ENCODE data around the gene DAD1.
"Not testable (repeated sequence)": the region's sequence is repeated elsewhere in the genome, so short reads cannot be mapped to it uniquely, and the experiment has no call there.

Gene DAD1

DNA sequence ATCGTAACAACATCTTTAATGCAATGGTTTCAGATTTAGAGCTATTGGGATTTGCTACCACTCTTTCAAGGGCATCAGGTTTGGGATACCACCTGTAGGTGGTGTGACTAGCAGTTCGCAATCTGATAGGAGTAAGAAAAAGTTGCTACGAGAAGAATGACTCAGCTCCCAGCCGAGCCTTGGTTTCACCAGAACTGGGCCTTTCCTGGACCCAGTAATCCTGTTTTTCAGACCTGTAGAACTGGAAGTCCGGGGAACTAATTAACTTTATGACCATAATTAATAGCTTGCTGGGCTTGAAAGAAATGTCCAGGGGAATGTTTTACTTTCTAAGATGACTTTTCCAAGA is 9.8 kb upstream of the DAD1 start:
- peak; percentile 27 for DNase-seq (ENCODE audit: low spot score)

DNA sequence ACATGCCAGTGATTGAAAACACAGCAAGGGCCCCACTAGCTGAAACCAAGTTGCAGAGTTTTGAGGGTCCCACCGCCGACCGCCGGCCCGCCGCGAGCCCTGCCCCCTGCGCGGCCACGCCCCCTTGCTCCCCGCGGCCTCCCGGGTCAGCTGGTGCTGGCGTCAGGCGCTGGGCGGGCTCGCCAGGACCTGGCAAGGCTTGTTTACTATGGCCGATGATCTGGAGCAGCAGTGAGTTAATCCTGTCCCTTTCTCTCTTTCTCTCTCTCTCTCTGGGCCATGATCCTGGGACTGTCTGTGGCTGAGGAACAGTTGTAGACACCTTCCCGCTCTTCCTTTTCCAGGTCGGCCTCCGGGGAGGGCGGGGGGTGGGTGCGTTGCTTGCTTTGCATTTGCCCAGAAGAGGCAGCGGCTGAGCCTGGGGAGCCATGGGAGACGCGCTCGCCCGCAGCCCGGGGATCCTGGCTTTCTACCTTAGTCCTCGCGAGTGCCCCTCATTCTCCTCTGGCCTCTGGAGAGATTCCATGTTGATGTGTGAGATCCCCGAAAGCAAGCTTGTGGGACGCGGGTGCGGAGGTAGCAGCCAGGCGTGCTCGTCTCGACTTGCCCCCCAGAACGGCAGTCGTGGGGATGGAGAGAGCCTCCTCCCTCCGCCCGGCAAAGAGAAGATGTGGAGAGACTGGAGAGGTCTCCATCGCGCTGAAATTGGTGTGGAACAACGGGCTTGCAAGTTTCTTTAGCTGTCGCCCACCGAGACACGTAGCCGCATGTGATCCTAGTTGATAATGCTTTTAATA is 9.3 kb upstream of the DAD1 start, which contains the start of gene ABHD4:
TSS of gene ABHD4 (plus strand) at position 202 of the 797 bp plus-strand sequence. CDS start at position 209, 7 bp downstream.
- DNase-seq (ENCODE audit: low spot score), result peak; percentile 82

DNA sequence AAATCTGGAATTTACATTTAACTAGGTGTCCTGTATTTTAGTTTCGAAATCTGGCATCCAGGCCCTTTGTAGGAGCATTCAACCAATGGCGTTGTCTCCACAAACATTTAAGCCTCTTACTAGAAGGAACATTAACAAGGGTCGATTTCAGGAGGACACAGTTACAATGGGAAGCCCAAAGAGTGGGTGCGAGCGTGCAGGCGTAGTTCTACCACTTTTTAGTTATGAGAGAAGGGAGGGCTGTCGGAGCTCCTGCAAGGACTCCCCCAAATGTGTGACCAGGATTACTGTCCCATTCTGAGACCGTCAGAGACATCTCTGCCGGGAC is 8.7 kb upstream of the DAD1 start:
- no peak for DNase-seq (ENCODE audit: low spot score)

DNA sequence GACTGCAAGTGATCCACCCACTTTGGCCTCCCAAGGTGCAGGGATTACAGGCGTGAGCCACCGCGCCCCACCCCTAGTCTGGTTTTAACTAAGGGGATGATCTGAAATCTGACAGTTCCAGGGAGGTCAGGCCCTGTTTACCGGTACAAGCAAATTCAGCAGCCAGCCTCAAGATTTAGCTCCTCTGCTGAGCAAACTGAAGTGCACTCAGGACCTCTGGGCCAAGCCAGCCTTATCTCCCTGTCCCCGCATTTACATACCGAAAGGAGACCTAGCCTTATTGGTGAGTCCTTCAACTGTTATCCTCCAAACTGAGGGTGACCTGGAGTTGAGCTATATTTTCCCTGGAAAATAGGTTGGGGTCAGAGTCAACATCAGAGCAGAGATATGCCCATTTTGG is 8.2 kb upstream of the DAD1 start:
- no peak for DNase-seq (ENCODE audit: low spot score)

DNA sequence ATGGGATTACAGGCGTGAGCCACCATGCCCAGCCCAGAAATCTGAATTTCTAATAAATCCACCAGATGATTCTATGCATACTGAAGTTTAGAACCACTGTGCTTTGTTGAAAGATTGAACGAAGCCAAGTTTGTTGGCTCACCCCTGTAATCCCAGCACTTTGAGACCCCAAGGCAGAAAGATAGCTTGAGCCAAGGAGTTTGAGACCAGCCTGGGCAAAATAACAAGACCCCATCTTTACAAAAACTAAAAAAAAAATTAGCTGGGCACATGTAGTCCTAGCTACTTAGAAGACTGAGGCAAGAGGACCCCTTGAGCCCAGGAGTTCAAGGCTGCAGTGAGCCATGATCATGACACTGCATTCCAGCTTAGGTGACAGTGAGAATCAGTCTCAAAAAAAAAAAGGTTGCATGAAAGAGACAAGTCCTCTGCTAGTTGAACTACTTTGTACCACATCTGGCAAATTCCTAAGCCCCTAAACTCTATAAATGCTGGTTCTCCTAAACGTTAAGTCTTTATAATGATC is 7.4 kb upstream of the DAD1 start:
- no peak for DNase-seq (ENCODE audit: low spot score)

DNA sequence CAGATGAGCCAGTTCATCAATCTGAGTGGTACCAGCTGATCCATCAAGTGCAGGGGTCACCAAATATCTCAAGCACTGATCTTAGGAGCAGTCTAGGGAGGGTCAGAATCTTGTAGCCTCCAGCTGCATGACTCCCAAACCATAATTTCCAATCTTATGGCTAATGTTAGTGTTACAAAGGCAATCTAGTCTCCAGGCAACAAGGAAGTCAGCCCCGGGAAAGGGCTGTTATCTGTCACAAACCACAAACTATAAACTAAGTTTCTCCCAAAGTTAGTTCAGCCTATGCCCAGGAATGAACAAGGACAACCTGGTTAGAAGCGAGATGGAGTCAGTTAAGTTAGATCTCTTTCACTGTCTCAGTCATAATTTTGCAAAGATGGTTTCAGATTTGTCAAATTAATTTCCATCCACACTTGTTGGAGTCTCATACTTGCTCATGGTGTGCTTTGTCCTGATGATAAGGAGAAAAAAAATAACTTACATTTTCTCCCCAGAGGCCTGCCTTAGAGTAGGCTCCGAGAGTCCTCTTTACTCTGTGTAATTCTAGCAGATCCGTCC is 5.2 kb upstream of the DAD1 start:
- DNase-seq (ENCODE audit: low spot score), result no peak

DNA sequence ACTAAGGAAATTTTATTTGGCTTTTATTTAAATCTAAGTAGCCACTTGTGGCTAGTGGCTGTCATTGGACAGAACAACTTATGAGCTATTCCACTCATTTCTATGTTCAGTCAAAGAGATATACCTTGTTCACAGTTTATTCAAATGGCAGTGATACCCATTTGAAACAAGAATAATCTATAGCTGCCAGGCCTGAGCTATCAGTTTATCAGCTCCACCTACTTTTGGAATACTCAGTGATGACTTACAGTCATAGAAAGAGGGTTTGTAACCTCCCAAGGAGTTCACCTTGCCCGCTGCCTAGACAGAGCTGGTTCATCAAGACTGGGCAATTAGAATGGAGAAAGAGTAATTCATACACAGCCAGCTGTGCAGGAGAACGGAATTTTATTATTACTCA is 4.6 kb upstream of the DAD1 start:
- DNase-seq (ENCODE audit: low spot score), result no peak

DNA sequence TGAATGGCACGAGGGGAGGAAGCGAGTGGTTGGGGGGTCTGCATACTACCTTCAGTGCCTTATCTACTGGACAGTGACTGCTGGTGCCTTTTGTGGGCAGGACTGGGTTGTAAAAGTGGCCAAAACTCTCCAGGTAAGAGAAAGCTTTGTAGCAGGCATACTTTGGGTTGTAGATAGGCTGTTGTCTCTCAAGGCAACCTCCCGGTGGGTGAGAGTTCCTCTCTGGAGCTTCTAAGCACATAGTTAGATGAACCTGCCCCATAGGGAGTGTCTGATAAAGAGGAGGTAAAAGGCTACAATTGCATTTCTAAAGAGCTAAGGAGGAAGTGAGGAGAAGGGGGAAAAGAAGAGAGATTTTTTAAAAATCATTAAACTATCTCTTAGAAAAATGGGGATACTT is 4.2 kb upstream of the DAD1 start:
- DNase-seq (ENCODE audit: low spot score), result no peak

DNA sequence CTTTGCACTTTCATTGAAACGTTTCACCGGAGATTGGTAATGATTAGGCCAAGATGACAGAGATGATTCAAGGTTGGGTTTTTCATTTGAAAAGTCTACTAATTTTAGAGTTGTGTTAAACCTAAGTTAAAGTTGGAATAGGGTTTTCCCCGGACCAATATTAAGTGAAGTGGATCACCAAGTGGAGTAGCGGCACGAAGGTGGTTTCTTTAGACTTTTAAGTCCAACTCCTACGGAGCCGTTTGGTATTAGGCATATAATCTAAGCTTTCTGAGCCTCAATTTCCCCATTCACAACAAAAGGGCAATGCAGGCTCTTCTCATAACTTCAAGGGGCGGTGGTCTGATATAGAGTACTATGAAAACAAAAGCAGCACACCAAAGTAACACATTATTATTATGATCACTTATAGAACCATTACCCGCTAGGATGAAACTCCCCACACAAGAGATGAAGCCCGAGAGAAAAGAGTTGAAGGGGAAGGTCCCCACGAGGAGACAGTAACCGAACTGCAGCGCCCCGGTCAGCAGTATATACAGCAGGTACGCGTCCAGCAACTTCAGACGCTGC is 413 bp downstream of the DAD1 start:
- DNase-seq (ENCODE audit: low spot score), result no peak

DNA sequence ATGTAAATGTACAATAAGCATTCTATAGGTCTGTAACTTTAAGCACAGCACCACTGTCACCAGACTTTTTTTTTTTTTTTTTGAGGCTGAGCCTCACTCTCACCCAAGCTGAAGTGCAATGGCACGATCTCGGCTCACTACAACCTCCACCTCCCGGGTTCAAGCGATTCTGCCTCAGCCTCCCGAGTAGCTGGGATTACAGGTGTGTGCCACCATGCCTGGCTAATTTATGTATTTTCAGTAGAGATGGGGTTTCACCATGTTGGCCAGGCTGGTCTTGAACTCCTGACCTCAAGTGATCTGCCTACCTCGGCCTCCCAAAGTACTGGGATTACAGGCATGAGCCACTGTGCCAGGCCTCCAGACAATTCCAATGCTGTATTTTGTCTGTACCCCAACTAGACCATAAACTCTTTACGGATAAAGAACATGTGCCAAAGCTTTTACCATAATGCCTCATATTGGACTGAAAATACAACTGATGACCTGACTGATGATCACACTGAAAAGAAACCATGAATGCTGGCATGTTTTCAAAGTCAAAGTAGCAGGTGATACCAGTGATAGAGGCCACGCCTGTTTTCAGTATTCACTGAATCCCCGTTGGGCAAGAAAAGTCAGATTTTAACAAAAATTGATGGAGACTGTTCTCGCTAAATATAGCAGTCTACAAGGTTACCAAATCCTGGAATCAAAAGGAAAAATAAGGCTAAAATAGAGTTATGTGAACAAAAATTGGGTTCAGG is 1.2 kb downstream of the DAD1 start:
- not testable (repeated sequence) for DNase-seq (ENCODE audit: low spot score)

DNA sequence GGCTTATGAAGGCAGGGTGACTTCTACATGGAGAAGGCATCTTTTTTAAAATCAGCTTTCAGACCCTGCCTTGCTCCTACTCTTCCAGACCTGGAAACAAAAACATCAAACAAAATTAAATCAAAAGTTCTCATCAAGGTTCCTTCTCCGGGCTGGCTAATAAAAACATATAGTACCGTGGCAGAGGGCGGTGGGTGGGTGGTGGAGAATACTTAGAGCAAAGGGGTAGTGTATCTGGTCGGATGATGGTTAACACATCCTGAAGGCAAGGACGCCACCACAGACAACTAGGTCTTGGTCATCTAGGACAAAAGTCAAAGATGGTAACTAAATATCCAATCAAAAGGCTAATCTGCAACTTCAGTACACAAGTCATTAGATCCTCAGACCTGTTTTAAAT is 1.8 kb downstream of the DAD1 start:
- DNase-seq (ENCODE audit: low spot score), result no peak

DNA sequence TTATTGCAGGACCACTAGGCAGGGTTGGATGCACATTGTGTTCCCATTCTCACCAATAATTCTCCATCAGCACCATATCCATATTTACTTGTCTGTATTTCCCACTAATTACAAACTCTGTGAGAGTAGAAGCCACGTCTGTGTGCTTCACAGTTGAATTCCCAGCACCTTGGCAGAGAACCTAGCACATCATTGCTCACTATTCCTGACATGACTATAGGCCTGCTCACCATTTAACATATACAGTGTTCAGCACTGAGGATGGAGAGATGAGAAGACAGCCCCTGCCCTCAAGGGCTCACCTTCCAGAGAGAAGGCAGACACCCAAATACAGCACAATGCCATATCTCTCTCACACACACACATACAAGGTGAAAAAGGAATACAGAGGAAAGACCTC is 5.0 kb downstream of the DAD1 start:
- DNase-seq (ENCODE audit: low spot score), result no peak

DNA sequence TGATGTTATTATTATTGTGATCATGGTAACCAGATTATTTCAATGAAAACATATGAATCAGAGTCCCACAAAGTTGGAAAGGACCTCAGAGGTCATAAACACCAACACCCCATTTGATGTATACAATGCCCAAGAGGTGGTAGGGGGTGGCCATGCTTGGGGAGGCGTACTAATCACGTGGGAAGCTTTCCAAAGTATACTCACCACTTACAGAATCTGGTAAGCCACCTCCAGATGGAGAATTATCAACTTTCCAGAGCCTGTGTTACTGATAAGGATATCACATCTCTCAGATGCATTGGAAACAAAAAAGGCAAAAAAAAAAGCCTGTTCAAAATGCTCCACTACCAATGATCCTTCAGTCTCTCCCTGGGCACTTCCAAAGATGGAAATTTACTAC is 8.4 kb downstream of the DAD1 start:
- no peak for DNase-seq (ENCODE audit: low spot score)

DNA sequence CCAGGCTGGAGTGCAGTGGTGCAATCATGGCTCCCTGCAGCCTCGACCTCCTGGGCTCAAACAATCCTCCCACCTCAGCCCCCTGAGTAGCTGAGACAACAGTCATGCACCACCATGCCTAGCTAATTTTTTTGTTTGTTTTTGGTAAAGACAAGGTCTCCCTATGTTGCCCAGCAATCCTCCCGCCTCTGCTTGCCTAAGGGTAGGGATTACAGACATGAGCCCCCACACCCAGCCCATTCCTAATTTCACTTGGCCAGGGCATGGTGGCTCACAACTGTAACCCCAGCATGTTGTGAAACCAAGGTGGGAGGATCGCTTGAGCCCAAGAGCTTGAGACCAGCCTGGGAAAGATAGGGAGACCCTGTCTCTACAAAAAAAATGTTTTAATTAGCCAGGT is 9.1 kb downstream of the DAD1 start:
- no peak for DNase-seq (ENCODE audit: low spot score)

DNA sequence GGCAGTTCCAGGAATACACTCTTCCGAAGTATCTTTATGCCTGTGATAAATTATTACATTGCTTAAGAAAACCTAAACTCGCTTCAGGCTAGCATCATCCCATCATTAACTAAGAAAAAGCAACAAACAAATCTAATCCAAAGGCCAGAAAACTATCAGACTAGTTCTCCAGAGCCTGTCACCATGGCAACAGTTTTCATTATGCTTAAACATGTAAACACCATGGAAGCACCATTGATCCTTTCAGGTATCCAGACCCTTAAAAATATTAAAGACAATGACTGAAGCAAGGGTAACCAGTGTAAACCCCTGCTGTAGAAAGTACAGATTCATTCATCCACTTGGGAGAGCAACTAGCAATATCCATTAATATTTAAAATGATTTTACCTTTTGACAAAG is 9.8 kb downstream of the DAD1 start:
- no peak for DNase-seq (ENCODE audit: low spot score)

DNA sequence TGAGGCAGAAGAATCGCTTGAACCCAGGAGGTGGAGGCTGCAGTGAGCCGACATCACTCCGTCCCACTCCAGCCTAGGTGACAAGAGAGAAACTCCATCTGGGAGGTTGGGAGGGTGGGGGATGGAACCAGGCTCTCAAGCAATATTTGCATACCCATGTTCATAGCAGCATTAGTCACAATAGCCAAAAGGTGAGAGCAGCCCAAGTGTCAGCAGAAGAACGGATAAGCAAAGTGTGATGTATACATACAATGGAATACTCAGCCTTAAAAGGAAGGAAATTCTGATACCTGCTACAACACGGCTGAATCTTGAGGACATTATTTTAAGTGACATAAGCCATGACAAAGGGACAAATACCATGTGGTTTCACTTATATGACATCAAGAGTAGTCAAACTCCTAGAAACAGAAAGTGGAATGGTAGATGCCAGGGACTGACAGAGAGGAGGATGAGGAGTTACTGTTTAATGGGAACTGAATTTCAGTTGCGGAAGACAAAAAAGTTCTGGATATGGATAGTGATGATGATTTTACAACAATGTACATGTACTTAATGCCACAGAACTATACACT is 11.6 kb downstream of the DAD1 start:
- DNase-seq (ENCODE audit: low spot score), result no peak

DNA sequence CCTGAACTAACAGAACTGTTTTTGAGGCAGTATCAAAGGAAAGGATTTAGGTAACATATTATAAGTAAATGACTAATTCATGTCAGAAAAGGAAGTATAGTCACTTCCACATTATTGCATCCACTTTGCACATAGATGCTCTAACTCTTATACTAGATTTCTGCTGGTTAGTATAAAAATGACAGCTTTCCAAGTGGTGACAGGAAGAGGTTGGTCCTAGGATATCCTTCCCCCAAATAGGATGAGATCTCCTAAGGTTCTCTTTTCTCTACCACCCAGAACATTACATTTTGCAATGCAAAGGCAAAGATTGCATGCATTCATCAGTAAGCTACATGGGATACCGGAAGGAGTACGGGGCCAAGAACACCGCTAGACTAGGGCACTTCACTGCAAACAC is 15.2 kb downstream of the DAD1 start:
- DNase-seq (ENCODE audit: low spot score), result no peak

DNA sequence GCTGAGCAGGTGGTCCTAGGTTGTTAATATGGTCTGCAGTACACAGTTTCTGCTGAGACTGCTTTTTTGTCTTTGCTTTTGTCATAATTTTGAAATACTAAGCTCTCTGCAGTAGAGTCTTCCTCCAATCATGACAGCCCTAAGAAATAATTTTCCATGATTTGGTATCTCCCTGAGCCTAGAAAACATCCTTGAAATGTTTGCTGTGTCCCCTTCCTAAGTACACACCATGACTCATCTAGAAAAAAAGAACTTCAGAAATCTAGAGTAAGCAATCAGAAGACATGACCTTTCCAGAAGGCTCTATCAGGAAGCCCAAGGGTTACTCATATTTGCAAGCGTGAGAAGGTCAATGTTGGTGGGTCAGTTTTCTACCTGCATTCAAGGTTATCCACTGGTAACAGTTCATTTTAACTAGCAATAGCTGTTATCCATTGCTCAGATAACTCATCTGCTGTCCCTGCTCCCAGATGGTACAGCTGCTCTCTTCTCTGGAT is 16.4 kb downstream of the DAD1 start:
- DNase-seq (ENCODE audit: low spot score), result no peak

DNA sequence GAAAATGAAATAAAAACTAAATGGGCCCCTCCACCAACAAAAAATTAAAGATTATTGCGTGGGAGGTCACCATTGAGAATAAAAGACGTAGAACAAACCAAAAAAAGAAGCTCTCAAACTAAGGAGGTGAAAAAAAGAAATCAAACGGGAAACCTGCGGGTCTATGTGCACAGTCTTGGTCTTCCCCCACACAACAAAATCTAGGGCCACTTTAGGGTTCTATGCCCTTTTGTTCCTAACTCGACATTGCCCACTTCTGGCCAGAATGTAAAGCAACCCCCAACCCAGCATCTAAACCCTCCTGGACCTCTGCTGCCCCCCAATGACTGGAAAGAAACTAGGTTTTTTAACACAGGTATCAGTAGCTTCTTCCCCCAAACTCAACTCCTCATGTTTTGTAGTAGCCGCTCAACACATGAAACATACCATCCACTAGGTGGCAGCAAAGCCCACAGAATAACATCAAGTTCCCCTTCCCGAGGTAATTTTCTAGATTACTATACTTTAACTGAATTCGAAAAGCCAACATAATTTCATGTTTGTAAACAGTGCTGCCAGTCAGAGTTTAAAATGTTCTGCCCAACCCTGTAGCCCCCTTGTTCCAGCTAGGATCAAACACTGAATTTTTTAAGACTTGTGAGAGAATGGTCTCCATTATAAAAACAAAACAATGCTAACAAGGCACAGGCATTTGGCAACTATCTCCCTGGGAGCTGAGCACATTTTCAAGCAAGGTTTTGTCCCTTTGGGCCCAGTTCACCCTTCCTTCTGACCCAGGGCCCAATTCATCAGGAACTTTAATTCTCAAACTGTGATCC is 18.7 kb downstream of the DAD1 start:
- peak; percentile 88 for DNase-seq (ENCODE audit: low spot score)

DNA sequence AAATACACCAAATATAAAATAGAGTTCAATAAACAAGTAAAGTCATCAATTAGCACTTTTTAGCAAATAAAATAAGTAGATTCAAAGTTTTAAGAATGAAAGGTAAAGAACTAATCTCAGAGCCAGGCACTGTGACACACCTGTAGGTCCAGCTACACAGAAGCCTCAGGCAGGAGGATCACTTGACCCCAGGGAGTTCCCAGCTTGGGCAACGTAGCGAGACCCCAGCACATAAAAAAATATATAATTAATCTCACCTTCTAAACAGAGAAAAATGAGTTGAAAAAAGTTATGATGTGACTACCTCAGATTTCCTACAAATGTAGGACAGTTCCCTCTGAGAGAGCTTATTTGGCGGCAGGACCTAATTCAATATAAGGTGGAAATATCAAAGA is 19.3 kb downstream of the DAD1 start:
- DNase-seq (ENCODE audit: low spot score), result no peak

DNA sequence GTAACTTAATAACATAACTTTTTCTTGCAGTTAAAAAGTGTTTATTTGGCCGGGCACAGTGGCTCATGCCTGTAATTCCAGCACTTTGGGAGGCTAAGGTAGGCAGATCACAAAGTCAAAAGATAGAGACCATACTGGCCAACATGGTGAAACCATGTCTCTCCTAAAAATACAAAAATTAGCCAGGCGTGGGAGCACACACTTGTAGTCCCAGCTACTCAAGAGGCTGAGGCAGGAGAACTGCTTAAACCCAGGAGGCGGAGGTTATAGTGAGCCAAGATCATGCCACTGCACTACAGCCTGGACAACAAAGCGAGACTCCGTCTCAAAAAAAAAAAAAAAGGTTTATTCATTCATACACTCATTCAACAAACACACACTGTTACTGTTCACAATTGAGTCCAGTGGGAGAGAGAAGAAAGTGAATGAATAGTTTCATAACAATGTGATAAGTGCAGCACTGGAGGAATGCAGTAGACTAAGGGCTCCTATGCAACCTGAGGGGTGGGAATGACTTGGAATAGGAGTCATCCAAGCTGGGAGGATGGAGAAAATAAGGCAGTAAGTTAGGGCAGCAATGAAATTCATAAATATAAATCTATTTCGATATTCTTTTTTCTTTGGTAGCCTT is 19.8 kb downstream of the DAD1 start:
- no peak for DNase-seq (ENCODE audit: low spot score)

Measured in germinal center (tissue), 1 donor.